T-helper 1 cell (primary cell): ENCODE measurements around the gene TNS2.

ENCODE experiments used
- DNase-seq, 5 donors: peaks; one replicate each; pipeline ENCODE4 v3.0.0-alpha.2; 2012 to 2020

The TNS2 gene

GRCh38 chr12:53068811-53069585 is 19.1 kb downstream of the TNS2 start:
- no peak for DNase-seq

DNA sequence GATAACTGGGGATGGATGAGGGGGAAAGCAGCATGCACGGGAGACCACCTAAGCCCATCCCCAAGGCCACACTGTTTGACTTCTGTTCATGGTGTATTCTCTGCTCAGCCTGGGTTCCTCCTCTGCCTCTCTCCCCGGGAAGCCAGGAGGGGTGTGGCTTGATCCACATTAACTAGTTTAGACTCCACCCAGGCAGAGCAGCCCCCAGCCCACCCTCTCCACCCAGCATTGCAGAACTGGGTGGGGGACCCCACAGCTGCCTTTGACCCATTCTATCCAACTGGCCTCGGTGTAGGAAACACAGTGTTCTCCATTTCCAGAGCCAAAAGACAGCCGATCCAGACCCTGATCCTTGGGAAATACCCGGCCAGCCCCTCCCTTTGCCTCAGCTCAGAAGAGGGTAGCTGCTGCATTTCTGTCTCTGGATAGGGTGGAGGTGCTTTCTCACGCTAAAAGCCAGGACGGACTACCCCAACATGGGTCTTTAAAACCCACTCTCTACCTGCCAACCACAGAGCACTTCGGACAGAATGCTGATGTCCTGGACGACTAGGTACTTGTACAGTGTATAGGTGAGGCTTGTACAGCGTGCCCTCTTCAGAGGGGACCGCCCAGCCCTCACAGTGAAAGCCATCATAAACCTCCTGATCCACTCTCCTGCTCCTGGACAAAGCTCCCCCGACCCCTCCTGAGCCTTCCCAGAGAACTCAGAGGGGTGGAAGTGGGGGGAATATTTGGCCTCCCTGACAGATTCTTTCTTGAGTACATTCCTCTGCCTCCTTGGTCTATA is 20.0 kb downstream of the TNS2 start:
- no peak for DNase-seq

DNA sequence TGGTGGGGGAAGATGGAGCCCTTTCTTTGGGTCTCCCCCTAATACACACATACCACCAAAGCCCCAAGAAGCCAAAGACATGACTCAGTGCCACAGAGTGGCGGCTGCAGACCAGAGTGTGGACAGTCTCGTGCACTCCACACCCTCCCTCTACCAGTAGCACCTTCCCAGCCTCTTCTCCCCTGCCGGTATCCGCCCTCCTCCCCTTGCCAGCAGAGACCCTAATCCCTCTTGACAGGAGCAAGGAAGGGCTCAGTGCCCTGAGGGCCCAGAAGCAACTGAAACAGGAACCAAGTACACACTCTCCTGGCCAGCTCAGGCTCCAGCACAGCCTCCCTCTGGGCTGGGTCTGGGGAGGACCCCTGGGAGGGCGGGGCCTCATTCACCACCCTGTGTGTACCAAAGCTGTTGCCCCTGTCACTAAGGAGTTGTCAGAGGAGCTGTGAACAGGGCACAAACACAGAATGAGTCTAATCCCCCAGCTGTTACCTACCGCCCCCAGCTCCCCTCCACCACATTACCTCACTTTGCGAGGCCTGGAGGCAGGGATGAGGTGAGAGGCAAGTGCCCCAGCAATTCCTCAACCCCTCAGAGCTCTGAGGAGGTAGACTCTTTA is 21.1 kb downstream of the TNS2 start:
- no peak for DNase-seq

DNA sequence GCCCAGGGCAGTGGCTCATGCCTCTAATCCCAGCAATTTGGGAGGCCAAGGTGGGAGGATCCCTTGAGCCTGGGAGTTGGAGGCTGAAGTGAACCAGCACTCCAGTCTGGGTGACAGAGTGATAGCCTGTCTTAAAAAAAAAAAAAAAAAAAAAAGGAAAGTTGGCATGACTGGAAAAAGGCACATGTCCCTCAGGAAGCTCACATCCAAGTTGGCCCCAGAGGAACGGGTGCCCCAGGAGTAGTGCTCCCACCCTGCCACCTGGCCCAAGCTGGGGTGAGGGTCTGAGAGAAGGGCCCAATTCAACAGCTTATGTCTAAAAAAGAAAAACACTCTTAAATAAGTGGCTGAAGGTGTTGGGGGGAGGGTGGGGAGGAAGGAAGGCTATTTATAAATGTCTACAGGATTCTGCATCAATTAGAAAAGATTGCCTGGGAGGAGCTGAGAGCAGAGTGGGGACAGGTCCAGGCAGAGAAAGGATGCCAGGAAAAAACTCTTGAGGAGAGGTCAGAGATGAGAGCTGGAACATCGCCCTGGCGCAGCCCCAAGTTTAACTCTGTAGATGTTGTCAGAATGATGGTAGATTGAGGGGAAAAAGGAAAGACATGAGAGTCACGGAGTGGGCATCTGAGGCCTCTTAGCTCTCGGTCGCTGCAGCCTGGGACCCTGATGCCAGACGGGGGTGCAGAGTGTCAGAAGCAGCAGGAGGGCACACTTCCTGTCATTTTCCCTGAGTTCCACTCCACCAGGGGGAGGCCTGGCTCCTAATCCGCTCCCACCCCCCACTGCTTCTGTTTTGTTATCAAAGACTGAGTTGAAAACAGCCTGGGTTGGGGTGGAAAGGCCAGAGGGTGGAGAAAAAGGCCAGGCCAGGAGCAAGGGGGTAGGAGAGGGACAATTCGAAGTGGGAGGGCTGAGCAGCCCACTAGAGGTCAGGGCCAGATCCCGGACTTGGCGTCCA is 22.0 kb downstream of the TNS2 start:
- DNase-seq, result no peak

DNA sequence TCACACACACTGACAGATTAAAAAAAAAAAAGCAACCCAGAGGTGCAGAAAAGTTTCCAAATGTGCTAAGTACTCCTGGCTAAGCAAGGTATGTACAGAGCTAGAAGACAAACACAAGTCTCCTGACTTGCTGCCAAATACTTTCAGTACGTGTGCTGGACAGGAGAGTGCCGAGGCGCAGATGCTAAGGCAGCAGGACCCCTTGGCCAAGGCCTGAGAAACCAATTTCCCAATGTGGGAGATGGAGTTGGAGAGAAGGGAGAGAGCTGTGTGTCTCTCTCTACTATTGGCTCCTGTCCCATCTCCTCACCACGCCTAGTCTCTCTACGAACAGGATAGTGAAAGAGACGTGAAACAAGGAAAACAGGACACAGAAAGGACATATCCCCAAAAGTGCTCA is 24.0 kb downstream of the TNS2 start:
- no peak for DNase-seq

DNA sequence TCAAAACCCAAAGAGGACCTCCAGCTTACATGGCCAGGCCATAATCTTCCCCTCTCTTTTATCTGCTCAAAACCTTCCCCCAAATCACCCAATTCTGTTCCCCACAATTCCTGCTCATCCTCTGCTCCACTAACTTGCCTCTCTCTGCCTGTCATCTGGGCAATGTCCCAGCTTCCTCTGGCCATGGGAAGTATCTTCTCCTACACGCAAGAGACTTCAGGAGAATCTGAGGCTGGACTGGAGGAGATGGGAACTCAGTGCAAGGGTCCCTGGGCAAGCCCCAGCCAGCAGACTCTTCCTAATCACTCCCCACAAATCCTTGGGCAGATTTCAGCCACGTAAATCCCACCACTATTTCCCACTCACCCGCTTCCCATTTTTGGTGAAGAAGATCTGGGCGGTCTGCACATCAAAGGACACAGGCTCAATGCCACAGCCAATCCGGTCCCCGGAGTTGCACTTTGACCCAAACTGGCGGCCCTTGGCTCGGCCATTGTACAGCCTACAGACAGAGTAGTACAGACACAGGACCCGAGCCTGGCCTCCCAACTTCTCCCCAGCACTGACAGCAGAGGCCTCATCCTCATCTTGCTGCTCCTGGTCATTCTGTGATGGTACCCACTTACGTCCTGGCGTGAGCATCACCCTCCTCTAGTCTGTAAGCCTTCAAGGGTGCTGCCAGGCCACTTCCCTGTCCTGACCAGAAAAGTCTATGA is 24.6 kb downstream of the TNS2 start:
- no peak for DNase-seq

DNA sequence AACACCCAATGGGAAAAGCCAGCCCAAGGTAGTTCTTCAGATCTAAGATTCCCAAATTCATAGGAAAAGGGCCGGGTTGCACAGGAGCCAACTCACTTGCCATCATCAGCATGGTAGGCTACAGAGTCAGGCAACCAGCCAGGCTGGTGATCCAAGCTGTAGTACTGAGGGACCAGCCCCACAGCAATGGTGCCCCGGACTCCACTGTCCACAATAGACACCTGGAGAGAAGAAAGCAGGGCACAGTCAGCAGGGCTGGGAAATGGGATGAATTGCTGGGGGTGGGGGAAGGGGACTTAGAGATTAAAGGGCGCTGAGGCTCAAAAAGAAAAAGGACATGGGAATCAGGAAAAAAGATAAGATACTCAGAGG is 25.1 kb downstream of the TNS2 start:
- DNase-seq, result no peak

GRCh38 chr12:53076461-53076860 is 26.6 kb downstream of the TNS2 start:
- DNase-seq, result no peak

DNA sequence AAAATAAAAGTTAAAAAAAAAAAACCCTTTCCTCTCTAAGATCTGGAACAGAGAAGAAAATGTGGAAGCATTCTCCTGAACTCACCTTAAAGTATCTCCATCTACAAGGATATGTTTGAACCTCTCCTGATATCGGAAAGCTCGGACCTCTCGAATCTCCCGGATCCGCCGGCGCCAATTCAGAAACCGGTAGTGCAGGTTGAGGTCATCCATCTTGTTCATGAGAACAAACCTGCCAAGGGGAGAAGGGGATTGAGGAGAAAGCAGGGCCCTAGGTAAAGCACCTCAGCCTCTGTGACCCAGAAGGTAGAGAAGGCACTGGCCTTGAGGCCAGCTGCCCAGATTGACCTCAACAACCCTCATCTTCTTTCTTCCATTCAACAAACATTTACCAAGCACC is 27.2 kb downstream of the TNS2 start:
- no peak for DNase-seq

GRCh38 chr12:53078425-53079225 is 28.8 kb downstream of the TNS2 start:
- peak in 2 of 5 donors; percentile 39 to 40 for DNase-seq

- peak; percentile 95 to 97 (median 96) for DNase-seq
Measured at GRCh38 chr12:53079226-53080117, 29.6 kb downstream of the TNS2 start, which contains the start of gene SPRYD3. TSS of gene SPRYD3 (minus strand) at chr12:53079390. CDS start at chr12:53079333, 57 bp downstream.

DNA sequence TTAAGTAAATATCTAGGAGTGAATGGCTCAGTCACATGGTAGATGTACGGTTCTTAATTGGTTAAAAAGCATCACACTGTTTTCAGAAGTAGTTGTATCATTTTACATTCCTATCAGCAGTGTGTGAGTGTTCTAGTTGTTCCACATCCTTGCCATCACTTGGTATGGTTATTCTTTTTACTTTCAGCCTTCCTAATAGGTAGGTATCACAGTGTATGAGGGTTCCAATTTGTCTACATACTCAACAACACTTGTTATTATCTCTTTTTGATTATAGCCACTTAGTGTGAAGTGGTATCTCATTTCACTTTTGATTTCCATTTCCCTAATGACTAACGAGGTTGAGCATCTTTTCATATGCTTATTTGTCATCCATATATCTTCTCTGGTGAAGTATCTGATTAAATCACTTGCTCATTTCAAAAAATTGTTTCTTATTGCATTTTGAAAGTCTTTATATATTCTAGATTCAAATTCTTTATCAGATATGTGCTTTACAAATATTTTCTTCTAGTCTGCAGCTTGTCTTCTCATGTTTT is 32.8 kb downstream of the TNS2 start:
- no peak for DNase-seq

GRCh38 chr12:53086361-53086760 is 36.5 kb downstream of the TNS2 start:
- no peak for DNase-seq

DNA sequence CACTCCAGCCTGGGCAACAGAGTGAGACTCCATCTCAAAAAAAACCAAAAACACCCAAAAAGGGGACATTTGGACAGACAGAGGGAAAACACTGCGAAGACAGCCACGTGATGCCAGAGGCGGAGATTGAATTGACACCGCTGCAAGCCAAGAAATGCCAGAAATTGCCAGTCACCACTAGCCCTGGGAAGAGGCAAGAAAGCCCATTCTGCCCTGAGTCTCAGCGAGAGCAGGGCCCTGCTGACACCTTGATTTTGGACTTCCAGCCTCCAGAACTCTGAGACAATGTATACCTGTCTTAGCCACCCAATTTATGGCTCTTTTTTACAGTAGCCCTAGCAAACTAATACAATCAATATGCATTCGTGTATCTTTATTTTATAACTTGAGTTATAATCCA is 40.2 kb downstream of the TNS2 start:
- DNase-seq, result no peak

DNA sequence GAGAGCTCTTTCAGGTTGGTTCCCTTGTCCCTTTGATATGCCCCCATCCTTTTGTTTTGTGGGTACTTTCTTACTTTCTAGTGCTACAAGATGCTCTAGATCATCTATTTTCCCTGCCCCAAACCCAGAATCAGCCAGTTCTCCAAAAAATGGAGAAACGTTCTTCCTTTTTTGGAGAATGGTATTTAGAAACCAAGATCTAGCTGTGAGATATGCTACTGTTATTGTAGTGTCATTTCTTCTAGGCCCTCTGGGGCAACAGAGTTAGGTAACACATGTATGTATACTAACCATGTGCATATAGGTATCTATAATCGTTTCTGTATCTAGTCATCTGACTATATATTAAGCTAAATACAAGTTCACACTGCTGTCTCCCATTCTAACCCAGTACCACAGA is 40.7 kb downstream of the TNS2 start:
- DNase-seq, result no peak

DNA sequence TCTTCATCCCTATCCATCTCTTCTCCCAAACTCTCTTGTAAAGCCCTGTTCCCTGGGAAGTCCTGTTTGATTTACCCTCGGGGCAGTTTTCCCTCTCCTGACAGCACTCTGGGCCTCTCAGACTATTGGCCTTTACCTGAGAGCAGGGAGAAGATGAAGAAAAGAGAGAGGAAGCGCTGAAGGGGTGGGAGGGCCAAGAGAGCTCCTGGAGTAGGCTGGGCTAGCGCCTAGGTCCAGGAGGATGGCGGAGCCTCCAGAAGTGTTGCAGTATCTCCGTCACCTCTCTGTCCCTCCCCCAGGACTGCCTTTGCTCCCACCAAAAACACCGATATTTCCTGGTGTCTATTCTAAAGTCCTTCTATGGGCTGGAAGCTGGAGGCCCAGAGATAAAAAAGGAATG is 41.9 kb downstream of the TNS2 start:
- DNase-seq, result no peak

DNA sequence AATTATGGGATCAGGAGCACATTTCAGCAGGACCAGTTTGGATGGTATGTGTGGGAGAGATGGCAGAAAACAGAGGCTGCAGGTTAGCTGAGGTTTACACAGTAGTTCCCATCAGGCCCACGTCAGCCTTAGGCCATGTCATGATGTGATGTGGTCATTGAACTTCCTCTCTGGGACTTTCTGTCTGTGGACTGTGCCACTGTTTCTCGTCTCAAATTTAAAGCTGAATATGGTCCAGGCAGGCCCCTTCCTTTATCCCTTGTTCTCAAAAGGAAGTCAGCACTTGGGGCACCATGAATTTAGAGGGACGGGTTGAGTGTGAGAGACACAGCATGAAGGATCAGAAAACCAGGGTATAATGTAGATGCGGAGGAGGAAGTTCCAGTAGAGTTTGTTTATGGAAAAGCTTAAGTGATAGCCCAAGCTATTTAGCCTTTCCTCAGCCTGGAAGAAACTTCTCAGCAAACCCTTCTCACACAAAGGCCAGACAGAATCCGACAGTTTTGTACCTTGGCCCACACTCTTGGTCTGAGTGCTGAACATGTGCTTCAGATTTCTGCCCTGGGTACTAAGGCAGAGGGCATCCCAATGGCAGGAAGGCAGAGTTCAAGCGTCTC is 44.0 kb downstream of the TNS2 start:
- no peak for DNase-seq

DNA sequence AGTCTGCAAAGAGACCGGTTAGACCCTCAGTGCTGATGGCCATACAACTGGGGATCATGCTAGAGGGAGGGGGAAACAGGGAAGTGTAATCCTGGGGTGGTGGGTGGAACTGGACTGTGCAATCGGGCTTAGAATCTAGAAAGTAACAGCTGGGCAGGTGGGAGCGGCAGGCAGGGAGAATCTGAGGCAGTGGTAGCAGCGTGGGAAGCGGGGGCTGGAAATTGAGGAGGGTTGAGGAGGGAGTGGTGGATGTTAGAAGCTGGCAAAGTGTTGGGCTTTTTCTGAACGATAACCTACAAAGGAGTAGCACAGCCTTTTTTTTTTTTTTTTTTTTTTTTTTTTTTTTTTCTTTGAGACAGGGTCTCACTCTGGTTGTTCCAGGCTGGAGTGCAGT is 44.5 kb downstream of the TNS2 start:
- DNase-seq, result no peak
